MCF 10A (cell line): ENCODE data around the gene ZFYVE28. TPM values are rescaled to one million over a fixed set of nuclear protein-coding genes. Genes with fewer than 3 reads are reported as not detected.

ENCODE experiments used
- BruUV-seq: library from RNA; stranded (reverse); fragments of 400-500 nt; replicated peaks from 2 replicates; lab custom pipeline; 2021; lab: Mats Ljungman, UMichigan
- CTCF ChIA-PET: fragments of 300-600 bp; sonication (Branson Sonifier 250); formaldehyde crosslinking; extraction: SDS; loops from one replicate; lab custom pipeline; 2021; ENCODE audit warnings: antibody characterized with exemption, inconsistent platforms; lab: Yijun Ruan, JAX
- POLR2A ChIA-PET: fragments of 300-600, 350-650 bp; sonication (Branson Sonifier 250); formaldehyde crosslinking; extraction: SDS; loops from one replicate; lab custom pipeline; 2020; ENCODE audit warnings: antibody characterized with exemption, inconsistent platforms; lab: Yijun Ruan, JAX
- DNase-seq: peaks from one replicate; pipeline ENCODE4 v3.0.0-alpha.2; 2018; ENCODE audit not compliant: unreplicated experiment
- H3K27ac Mint-ChIP-seq: one replicate; pipeline ENCODE4 v1.8.0; 2022; ENCODE audit warnings: mild to moderate bottlenecking, low read depth, mixed read lengths; ENCODE audit not compliant: unreplicated experiment
- H3K27me3 Mint-ChIP-seq: one replicate; pipeline ENCODE4 v1.8.0; 2022; ENCODE audit warnings: mixed read lengths; ENCODE audit not compliant: insufficient read depth, unreplicated experiment
- H3K36me3 Mint-ChIP-seq: one replicate; pipeline ENCODE4 v1.8.0; 2022; ENCODE audit warnings: mild to moderate bottlenecking, moderate library complexity, mixed read lengths; ENCODE audit not compliant: insufficient read depth, unreplicated experiment
- H3K4me1 Mint-ChIP-seq: one replicate; pipeline ENCODE4 v1.8.0; 2022; ENCODE audit warnings: mixed read lengths; ENCODE audit not compliant: insufficient read depth, unreplicated experiment
- H3K4me3 Mint-ChIP-seq: one replicate; pipeline ENCODE4 v1.8.0; 2022; ENCODE audit warnings: mild to moderate bottlenecking, moderate library complexity, mixed read lengths; ENCODE audit not compliant: unreplicated experiment
- H3K9me3 Mint-ChIP-seq: one replicate; pipeline ENCODE4 v1.8.0; 2022; ENCODE audit warnings: mixed read lengths; ENCODE audit not compliant: unreplicated experiment
- intact Hi-C: fragments of 100-400 bp; cut with micrococcal nuclease; formaldehyde crosslinking; loops from 2 replicates; pipeline ENCODE4 v1.14.1; 2022
- total RNA-seq: library from RNA; stranded (reverse); gene quantifications from 2 replicates; pipeline ENCODE4 v1.2.3, GENCODE V29; 2022
- TF ChIP-seq, protein P1 (sequence below): fragments of 200-600 bp; IDR thresholded peaks from one replicate; pipeline ENCODE4 v1.8.0; 2022; ENCODE audit warnings: antibody characterized with exemption, mild to moderate bottlenecking; ENCODE audit not compliant: unreplicated experiment

ZFYVE28 gene
- total RNA-seq, 1 experiment from 2014 or later: 1.6 TPM

DNA sequence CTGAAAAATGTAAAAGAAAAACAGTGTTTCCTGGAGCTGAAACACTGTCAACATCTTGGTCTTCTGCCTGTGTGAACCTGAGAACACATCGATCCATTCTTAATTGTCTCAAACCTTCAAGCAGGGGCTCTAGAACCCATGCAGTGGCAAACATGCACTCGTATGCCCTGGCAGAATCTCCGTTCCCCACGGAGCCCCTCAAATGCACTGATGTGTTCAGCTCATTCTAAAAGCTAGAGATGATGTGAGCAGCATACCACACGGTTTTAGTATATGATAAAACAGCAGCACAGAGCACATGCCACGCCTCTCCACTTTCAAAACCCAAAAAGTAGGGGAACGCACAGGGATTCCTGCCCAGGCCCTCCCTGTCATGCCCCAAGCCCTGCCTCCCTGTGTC lies 44.9 kb downstream of the ZFYVE28 start:
- Mint-ChIP-seq H3K27ac (no peak overlapping the region), H3K27me3 (no peaks in the 10 kb centered on the region), H3K36me3 (no peaks in the 10 kb centered on the region), H3K9me3 (no peaks in the 10 kb centered on the region), H3K4me3 (no peak overlapping the region), H3K4me1 (no peaks in the 10 kb centered on the region)
- intact Hi-C loops: no loop called here
- BruUV-seq: no TSS peak
- TF ChIP-seq, protein P1, sequence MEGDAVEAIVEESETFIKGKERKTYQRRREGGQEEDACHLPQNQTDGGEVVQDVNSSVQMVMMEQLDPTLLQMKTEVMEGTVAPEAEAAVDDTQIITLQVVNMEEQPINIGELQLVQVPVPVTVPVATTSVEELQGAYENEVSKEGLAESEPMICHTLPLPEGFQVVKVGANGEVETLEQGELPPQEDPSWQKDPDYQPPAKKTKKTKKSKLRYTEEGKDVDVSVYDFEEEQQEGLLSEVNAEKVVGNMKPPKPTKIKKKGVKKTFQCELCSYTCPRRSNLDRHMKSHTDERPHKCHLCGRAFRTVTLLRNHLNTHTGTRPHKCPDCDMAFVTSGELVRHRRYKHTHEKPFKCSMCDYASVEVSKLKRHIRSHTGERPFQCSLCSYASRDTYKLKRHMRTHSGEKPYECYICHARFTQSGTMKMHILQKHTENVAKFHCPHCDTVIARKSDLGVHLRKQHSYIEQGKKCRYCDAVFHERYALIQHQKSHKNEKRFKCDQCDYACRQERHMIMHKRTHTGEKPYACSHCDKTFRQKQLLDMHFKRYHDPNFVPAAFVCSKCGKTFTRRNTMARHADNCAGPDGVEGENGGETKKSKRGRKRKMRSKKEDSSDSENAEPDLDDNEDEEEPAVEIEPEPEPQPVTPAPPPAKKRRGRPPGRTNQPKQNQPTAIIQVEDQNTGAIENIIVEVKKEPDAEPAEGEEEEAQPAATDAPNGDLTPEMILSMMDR: no peak
- CTCF ChIA-PET: no interaction called here
- no peak for DNase-seq
- POLR2A ChIA-PET: no interaction called here

DNA sequence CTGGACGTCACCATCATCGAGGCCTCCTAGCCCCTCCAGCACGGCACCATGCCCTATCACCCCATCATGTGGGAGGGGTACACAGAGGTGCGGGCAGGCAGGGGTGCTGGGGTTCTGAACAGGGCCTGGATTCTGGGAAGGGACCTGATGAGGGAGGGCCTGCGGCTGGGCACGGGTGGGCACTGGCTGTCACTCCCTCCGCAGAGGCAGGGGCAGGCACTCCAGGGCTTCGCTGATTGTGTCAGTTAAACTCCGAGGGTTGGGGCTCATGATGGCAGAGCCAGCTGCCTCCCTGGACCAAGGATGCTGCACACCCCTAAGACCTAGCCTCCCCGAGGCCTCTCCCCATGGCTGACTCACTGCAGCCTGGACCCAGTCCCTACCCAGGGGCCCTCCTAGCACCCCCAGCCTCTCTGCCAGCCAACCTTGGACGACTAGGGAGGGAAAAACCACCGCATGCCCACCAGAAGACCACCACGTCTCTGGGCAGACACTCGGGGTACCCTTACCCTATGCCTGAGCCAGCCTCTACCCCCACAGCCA lies 45.9 kb downstream of the ZFYVE28 start:
- no TSS peak for BruUV-seq
- Mint-ChIP-seq H3K4me3 (no peak overlapping the region), H3K36me3 (no peaks in the 10 kb centered on the region), H3K27ac (no peak overlapping the region), H3K4me1 (no peaks in the 10 kb centered on the region), H3K27me3 (no peaks in the 10 kb centered on the region), H3K9me3 (no peaks in the 10 kb centered on the region)
- DNase-seq: no peak
- TF ChIP-seq, protein P1: no peak
- intact Hi-C loops: no loop called here
- CTCF ChIA-PET: no interaction called here
- POLR2A ChIA-PET: no interaction called here

DNA sequence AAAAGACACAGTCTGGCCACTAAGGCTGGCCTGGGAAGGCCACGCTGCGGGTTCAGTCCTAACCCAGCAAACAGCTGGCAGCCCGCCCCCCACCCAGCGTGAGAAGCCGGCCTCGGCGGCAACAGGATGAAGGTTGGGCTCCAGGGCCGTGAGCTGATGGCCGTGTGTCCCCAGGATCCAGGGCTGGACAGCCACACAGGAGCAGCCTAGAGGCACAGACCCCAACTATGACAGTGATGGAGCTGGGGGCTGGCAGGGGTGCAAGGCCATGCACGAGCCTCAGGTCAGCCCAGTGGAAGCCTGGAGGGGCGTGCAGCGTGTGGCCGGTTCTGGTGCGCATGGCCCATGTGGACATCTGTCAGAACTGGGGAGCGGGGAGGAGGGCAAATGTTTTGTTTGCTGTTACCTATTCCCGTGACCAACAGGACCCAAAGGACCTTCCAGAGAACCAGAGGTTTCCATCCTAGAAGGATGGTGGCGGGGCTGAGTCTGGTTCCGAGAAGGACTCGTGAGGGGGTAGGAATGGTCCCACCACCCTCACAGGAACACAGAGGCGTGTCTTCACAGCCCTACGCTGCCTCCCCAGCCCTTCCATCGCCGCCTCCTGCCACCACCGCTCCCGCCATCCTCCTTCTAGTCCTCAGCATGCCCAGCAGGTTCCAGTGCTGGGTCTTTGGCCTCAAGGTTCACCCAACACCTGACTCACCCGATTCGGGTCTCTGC lies 46.5 kb downstream of the ZFYVE28 start:
- BruUV-seq: no TSS peak
- no peak for DNase-seq
- no peaks in the 10 kb centered on the region for H3K9me3 Mint-ChIP-seq
- POLR2A ChIA-PET: no interaction called here
- no peak overlapping the region for H3K27ac Mint-ChIP-seq
- no peaks in the 10 kb centered on the region for H3K27me3 Mint-ChIP-seq
- no peaks in the 10 kb centered on the region for H3K4me1 Mint-ChIP-seq
- no peak overlapping the region for H3K4me3 Mint-ChIP-seq
- H3K36me3 Mint-ChIP-seq: no peaks in the 10 kb centered on the region
- CTCF ChIA-PET: no interaction called here
- TF ChIP-seq, protein P1: no peak
- intact Hi-C loops: no loop called here

DNA sequence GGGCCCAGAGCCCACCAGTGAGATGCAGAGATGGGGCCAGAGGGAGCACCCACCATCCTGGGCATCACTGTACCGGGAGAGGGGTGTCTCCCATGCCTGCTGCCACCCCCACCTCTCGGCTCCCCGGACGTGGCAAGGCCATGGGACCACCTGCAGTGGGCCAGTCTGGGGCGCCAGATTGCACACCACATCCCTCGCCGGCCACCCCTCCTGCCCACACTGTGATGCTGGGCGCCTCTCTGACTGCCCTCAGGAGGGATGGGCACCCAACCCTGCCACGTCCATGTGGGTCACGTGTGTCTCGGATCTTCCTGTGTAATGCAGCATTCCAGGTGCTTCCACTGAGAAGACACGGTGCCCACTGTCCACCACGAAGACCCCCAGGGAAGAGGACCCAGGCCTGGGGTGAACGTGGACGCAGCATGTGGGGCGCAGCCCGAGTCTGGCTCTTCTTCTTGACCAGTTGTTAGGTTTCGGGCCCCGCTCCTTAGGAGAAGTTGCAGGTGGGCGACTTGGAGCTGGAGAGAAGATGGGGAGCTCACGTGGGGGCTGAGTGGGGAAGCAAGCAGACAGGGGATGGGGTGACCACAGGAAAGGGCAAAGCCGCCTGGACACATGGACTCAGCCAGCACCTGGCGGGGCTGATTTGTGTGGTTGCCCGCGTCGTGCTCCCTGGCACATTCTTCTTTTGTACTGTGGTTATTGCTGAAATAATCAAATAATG lies 47.7 kb downstream of the ZFYVE28 start:
- H3K27me3 Mint-ChIP-seq: no peaks in the 10 kb centered on the region
- ChIA-PET CTCF (no interaction called here), POLR2A (no interaction called here)
- TF ChIP-seq, protein P1: no peak
- intact Hi-C loops: no loop called here
- H3K9me3 Mint-ChIP-seq: no peaks in the 10 kb centered on the region
- no peak overlapping the region for H3K4me3 Mint-ChIP-seq
- no peak for DNase-seq
- BruUV-seq: no TSS peak
- no peaks in the 10 kb centered on the region for H3K4me1 Mint-ChIP-seq
- H3K27ac Mint-ChIP-seq: no peak overlapping the region
- H3K36me3 Mint-ChIP-seq: no peaks in the 10 kb centered on the region
